Endothelial cell of umbilical vein (primary cell): ENCODE data around the gene NAPB. TPM values are rescaled to one million over a fixed set of nuclear protein-coding genes. Genes with fewer than 3 reads are reported as not detected.

Experiments used
- BruUV-seq: library from RNA; stranded (reverse); fragments of 400-500 nt; replicated peaks from 2 replicates; lab custom pipeline; 2021; lab: Mats Ljungman, UMichigan
- CTCF ChIA-PET: fragments of 300-600, 350-600 bp; sonication (Branson Sonifier 250); formaldehyde crosslinking; loops from one replicate; lab custom pipeline; 2021; ENCODE audit warnings: antibody characterized with exemption, inconsistent platforms; lab: Charles Lee
- POLR2A ChIA-PET: fragments of 300-600, 350-600 bp; sonication (Branson Sonifier 250); formaldehyde crosslinking; loops from one replicate; lab custom pipeline; 2021; ENCODE audit warnings: antibody characterized with exemption, inconsistent platforms; lab: Charles Lee
- DNase-seq: peaks from one replicate; pipeline ENCODE4 v3.0.0-alpha.2; 2011; ENCODE audit warnings: low read depth, low spot score
- FAIRE-seq: peaks from 2 replicates; lab custom pipeline; 2011; peaks lifted over from hg19 to GRCh38; lab: Jason Lieb, UNC
- H2AFZ ChIP-seq: 2 replicates; pipeline ENCODE4 v1.6.0; 2012; ENCODE audit warnings: low read depth, low read length, control low read depth, inconsistent platforms
- H3K27ac ChIP-seq: 2 replicates; pipeline ENCODE4 v1.5.1; 2011; ENCODE audit warnings: low read depth, mild to moderate bottlenecking, control low read depth, low read length, moderate library complexity; ENCODE audit not compliant: insufficient read depth
- H3K27me3 ChIP-seq, 2 experiments: 2 replicates each; pipeline versions ENCODE4 v1.6.0 to v1.6.1; 2011; ENCODE audit warnings: low read length in 2 of 2, mixed read lengths in 1 of 2; ENCODE audit not compliant: control insufficient read depth in 2 of 2, insufficient read depth in 2 of 2
- H3K36me3 ChIP-seq, 2 experiments: 2 replicates in 1 of 2; 3 replicates in 1 of 2; pipeline ENCODE4 v1.5.1; 2011; ENCODE audit warnings: low read length in 2 of 2, mild to moderate bottlenecking in 1 of 2, moderate library complexity in 1 of 2; ENCODE audit not compliant: control insufficient read depth in 2 of 2, insufficient read depth in 2 of 2; ENCODE audit errors: extremely low read depth in 1 of 2
- H3K4me1 ChIP-seq: 3 replicates; pipeline ENCODE4 v1.5.1; 2011; ENCODE audit warnings: mild to moderate bottlenecking, low read length; ENCODE audit not compliant: control insufficient read depth, insufficient read depth; ENCODE audit errors: extremely low read depth
- H3K4me2 ChIP-seq: 2 replicates; pipeline ENCODE4 v1.6.1; 2011; ENCODE audit warnings: low read length, control low read depth, mixed read lengths; ENCODE audit not compliant: insufficient read depth
- H3K4me3 ChIP-seq, 3 experiments: fragments of 200-600 bp in 1 of 3; sonication (generic), shearing (Covaris generic) in 1 of 3; replicated peaks in 1 of 3; 2 replicates each; pipeline ENCODE4 v1.5.1; 2011 to 2016; ENCODE audit warnings: control low read depth in 3 of 3, low read length in 3 of 3, mild to moderate bottlenecking in 2 of 3, inconsistent platforms in 1 of 3, low read depth in 1 of 3, moderate library complexity in 1 of 3; ENCODE audit not compliant: insufficient read depth in 1 of 3
- H3K79me2 ChIP-seq: 2 replicates; pipeline ENCODE4 v1.6.0; 2012; ENCODE audit warnings: low read length, inconsistent platforms; ENCODE audit not compliant: control insufficient read depth, insufficient read depth
- H3K9ac ChIP-seq: replicated peaks from 2 replicates; pipeline ENCODE3; 2011; ENCODE audit warnings: low read length, control low read depth; ENCODE audit not compliant: insufficient read depth; ENCODE audit errors: extremely low read depth
- H3K9me1 ChIP-seq: replicated peaks from 3 replicates; pipeline ENCODE4 v1.6.0; 2011; ENCODE audit warnings: mild to moderate bottlenecking, low read length; ENCODE audit not compliant: control insufficient read depth, insufficient read depth; ENCODE audit errors: extremely low read depth
- H3K9me3 ChIP-seq: replicated peaks from 2 replicates; pipeline ENCODE4 v1.5.1; 2012; ENCODE audit warnings: low read length, inconsistent platforms; ENCODE audit not compliant: control insufficient read depth, insufficient read depth
- H4K20me1 ChIP-seq: replicated peaks from 2 replicates; pipeline ENCODE3; 2011; ENCODE audit warnings: mild to moderate bottlenecking, low read length; ENCODE audit not compliant: control insufficient read depth, insufficient read depth; ENCODE audit errors: extremely low read depth
- CTCF ChIP-seq, 2 donors: IDR thresholded peaks; 1 replicate in 1 of 2; 2 replicates in 1 of 2; pipeline ENCODE4 v1.5.1; 2011; ENCODE audit warnings: low read length in 2 of 2, mild to moderate bottlenecking in 2 of 2, moderate library complexity in 2 of 2, control low read depth in 1 of 2, inconsistent platforms in 1 of 2, low read depth in 1 of 2; ENCODE audit not compliant: insufficient read depth in 1 of 2; ENCODE audit errors: extremely low read depth in 1 of 2
- EZH2 ChIP-seq: IDR thresholded peaks from 2 replicates; pipeline ENCODE4 v1.6.1; 2012; ENCODE audit warnings: borderline replicate concordance, low read depth, mild to moderate bottlenecking, moderate library complexity, low read length, inconsistent platforms; ENCODE audit not compliant: severe bottlenecking
- FOS ChIP-seq: IDR thresholded peaks from 2 replicates; pipeline ENCODE4 v1.6.1; 2011; ENCODE audit warnings: mild to moderate bottlenecking, low read length, moderate library complexity, borderline replicate concordance; ENCODE audit not compliant: insufficient read depth
- GATA2 ChIP-seq: IDR thresholded peaks from 2 replicates; pipeline ENCODE4 v1.7.0; 2011; ENCODE audit warnings: low read depth, mild to moderate bottlenecking, moderate library complexity, mixed read lengths, low read length; ENCODE audit not compliant: insufficient read length, insufficient read depth
- JUN ChIP-seq: IDR thresholded peaks from 2 replicates; pipeline ENCODE4 v1.6.1; 2011; ENCODE audit warnings: borderline replicate concordance, low read depth; ENCODE audit not compliant: insufficient read length, insufficient read depth
- MAX ChIP-seq: IDR thresholded peaks from 2 replicates; pipeline ENCODE4 v1.6.1; 2011; ENCODE audit not compliant: insufficient read depth, insufficient read length
- MYC ChIP-seq: IDR thresholded peaks from one replicate; pipeline ENCODE4 v1.6.1; 2011; ENCODE audit warnings: mild to moderate bottlenecking, low read depth, low read length
- POLR2A ChIP-seq: IDR thresholded peaks from 2 replicates; pipeline ENCODE4 v1.6.1; 2012; ENCODE audit warnings: low read depth, mild to moderate bottlenecking, control low read depth, low read length
- POLR2AphosphoS5 ChIP-seq: IDR thresholded peaks from 2 replicates; pipeline ENCODE4 v1.6.1; 2012; ENCODE audit warnings: low read depth, mild to moderate bottlenecking, control low read depth, low read length, moderate library complexity; ENCODE audit not compliant: insufficient read depth
- dilution Hi-C: fragments of 300-500 bp; cut with MboI; formaldehyde crosslinking; loops from one replicate; pipeline ENCODE4 v1.15.0; 2019; ENCODE audit warnings: low sequenced_read_pairs; ENCODE audit not compliant: extremely low pct_ligation_motif_present
- intact Hi-C: fragments of 100-400 bp; cut with micrococcal nuclease; formaldehyde crosslinking; loops from one replicate; pipeline ENCODE4 v1.10.0; 2022
- polyA plus RNA-seq, 4 experiments: library from polyadenylated mRNA; depleted of rRNA in 3 of 4; stranded (reverse) in 3 of 4; unstranded in 1 of 4; fragments of >200 nt; gene quantifications; 2 replicates each; pipeline versions ENCODE4 v1.2.1 to v1.2.3, GENCODE V29; 2011 to 2012; ENCODE audit warnings: missing spikeins in 1 of 4
- total RNA-seq: library from RNA; stranded (reverse); gene quantifications from 2 replicates; pipeline ENCODE4 v1.2.3, GENCODE V29; 2021

Gene NAPB
- total and polyA plus RNA-seq, 2 donors (not counting 3 experiments of a cell fraction or from before 2014, with no cell fraction given) = 4.7 to 10.1 TPM

GRCh38 chr20:23403751-23404150 lies 17.5 kb downstream of the NAPB start:
- no peak for TF ChIP-seq CTCF (IDR thresholded peaks at IDR 0.05; ENCODE audit: extremely low read depth in 1 of 2, insufficient read depth in 1 of 2, low read depth in 1 of 2, low read length in 2 of 2)
- no peak for TF ChIP-seq GATA2
- no peak for TF ChIP-seq POLR2A
- TF ChIP-seq MAX = no peak
- no peak for TF ChIP-seq MYC
- no peak for TF ChIP-seq JUN
- no peak for TF ChIP-seq EZH2
- TF ChIP-seq FOS = no peak
- no peak for TF ChIP-seq POLR2AphosphoS5
- dilution Hi-C loops (no loop called here), intact Hi-C loops (no loop called here)
- Histone ChIP-seq H3K79me2 (peaks cover 55% of the 10 kb centered on the region), H3K27me3 (no peaks in the 10 kb centered on the region), H4K20me1 (no peaks in the 10 kb centered on the region), H3K4me3 (no peak overlapping the region), H2AFZ (no peak overlapping the region), H3K4me2 (no peak overlapping the region), H3K27ac (no peak overlapping the region), H3K9me1 (no peaks in the 10 kb centered on the region), H3K4me1 (no peaks in the 10 kb centered on the region), H3K9ac (no peak overlapping the region), H3K36me3 (peaks cover 0 to 2% of the 10 kb centered on the region in 2 experiments), H3K9me3 (no peaks in the 10 kb centered on the region)
- POLR2A ChIA-PET = no interaction called here
- FAIRE-seq (no peak), DNase-seq (no peak)
- CTCF ChIA-PET = interaction anchor here (1.2 to 1.7 kb wide), 2 partner anchors 54 to 712 kb away, joined by 3 to 5 read pairs; no protein-coding TSS in a partner anchor
- no TSS peak for BruUV-seq
